K562 treated with DMSO at 1 percent for 12 hours (cell line): ENCODE data around the gene OR10AG1. TPM values are rescaled to one million over a fixed set of nuclear protein-coding genes. Genes with fewer than 3 reads are reported as not detected.

ENCODE experiments used
- total RNA-seq: library from RNA; unstranded; fragments of 300-600 nt; gene quantifications from 2 replicates; pipeline ENCODE4 v1.2.3, GENCODE V29; 2022; ENCODE audit not compliant: insufficient read depth

The OR10AG1 gene, protein sequence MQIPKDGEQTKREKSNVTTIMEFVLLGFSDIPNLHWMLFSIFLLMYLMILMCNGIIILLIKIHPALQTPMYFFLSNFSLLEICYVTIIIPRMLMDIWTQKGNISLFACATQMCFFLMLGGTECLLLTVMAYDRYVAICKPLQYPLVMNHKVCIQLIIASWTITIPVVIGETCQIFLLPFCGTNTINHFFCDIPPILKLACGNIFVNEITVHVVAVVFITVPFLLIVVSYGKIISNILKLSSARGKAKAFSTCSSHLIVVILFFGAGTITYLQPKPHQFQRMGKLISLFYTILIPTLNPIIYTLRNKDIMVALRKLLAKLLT
- not detected in 2 replicates for total RNA-seq

DNA sequence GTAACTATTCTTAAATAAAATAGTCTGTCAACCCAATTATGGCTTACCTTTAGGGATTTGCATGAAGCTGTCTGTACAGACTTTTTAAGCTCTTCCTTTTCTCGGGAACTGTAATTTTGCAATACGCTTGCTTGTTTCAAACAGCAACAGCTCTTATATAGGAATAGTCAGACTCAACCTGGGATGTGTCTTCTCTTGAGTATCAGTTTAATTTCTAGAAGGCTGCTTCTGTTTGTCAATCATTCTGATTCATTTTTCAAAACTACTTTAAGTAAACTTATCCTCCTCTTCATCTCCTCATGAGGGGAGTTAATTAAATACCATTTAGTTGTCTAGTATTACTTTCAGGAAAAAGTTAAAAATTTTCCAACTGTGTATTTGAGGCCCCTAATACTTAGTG lies at the start of gene OR10AG1:
Gene OR10AG1, minus strand, starts transcription at position 101 of the 400 bp plus-strand sequence. Its CDS starts 38 bp downstream, at position 63.

DNA sequence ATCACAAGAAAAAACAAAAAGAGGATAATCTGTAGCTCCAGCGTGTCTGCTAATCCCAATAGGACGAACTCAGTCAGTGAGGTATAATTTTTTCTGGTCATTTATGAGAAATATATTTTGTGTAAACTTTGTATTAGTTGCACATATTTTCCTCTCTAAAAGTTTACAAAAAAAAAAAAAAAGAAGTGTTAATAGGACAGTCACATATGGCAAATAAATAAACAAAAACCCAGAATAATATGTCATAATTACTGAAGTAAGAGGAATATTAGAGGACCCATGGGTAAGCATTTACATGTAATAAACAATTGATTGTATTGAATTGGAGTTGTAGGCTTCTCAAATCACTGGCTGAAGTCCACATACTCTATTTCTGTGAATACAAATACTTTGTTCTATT lies 24.8 kb upstream of the OR10AG1 start, which contains the start of gene OR5F1:
Gene OR5F1, minus strand, starts transcription at position 101 of the 400 bp plus-strand sequence. Its CDS starts 0 bp downstream, at position 101.

DNA sequence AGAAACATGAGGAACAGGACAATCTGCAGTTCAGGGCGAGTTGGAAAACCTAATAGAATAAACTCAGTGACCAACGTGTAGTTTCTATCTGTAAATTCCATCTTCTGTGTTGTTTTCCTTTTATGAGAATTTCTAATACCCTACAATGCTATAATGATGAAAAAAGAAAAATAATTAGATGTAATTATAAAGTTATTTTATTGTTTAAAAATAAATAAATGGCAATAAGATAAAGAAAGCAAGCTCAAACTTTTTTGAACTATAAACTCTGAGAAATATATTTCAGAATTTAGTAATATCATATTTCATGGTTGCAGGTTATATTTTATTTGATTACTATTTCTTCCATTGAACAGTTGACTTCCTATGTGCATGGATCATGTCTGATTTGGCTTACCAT lies 33.4 kb downstream of the OR10AG1 start, which contains the start of gene OR5I1:
Gene OR5I1, minus strand, starts transcription at position 101 of the 400 bp plus-strand sequence. Its CDS starts 0 bp downstream, at position 101.

Other genes starting within 250 kb of the OR10AG1 start
- not detected in 2 replicates for gene OR5D13, start 196.5 kb downstream of the OR10AG1 start, total RNA-seq
- gene OR5D14, start 174.4 kb downstream of the OR10AG1 start, total RNA-seq = not detected in 2 replicates
- not detected in 2 replicates for gene OR5L1, start 158.6 kb downstream of the OR10AG1 start, total RNA-seq
- not detected in 2 replicates for gene OR5D18, start 150.3 kb downstream of the OR10AG1 start, total RNA-seq
- not detected in 2 replicates for gene OR5L2, start 142.7 kb downstream of the OR10AG1 start, total RNA-seq
- gene OR5D16, start 131.2 kb downstream of the OR10AG1 start, total RNA-seq = not detected in 2 replicates
- gene TRIM51, start 86.6 kb downstream of the OR10AG1 start, total RNA-seq = not detected in 2 replicates
- not detected in 2 replicates for gene OR5W2, start 55.4 kb downstream of the OR10AG1 start, total RNA-seq
- gene OR5I1, start 33.5 kb downstream of the OR10AG1 start, total RNA-seq = not detected in 2 replicates
- gene OR5F1, start 24.7 kb upstream of the OR10AG1 start, total RNA-seq = not detected in 2 replicates
- gene OR5AS1, start 57.7 kb upstream of the OR10AG1 start, total RNA-seq = not detected in 2 replicates
- not detected in 2 replicates for gene OR8I2, start 123.4 kb upstream of the OR10AG1 start, total RNA-seq
- gene OR8H2, start 133.7 kb upstream of the OR10AG1 start, total RNA-seq = not detected in 2 replicates
- gene OR8H3, start 152.4 kb upstream of the OR10AG1 start, total RNA-seq = not detected in 2 replicates
- not detected in 2 replicates for gene OR8J3, start 170.3 kb upstream of the OR10AG1 start, total RNA-seq
- gene OR8K5, start 190.4 kb upstream of the OR10AG1 start, total RNA-seq = not detected in 2 replicates
- not detected in 2 replicates for gene OR5J2, start 206.7 kb upstream of the OR10AG1 start, total RNA-seq